Activated naive CD8-positive, alpha-beta T cell (primary cell): ENCODE data around the gene CLMN.
A peak's percentile ranks its signal among the peaks of the same experiment; 100 is the strongest.

ENCODE experiments used
- H3K27ac Mint-ChIP-seq: one replicate; pipeline ENCODE4 v1.8.0; 2021; ENCODE audit warnings: mixed read lengths
- H3K27me3 Mint-ChIP-seq: one replicate; pipeline ENCODE4 v1.8.0; 2021; ENCODE audit warnings: mixed read lengths
- H3K36me3 Mint-ChIP-seq: one replicate; pipeline ENCODE4 v1.8.0; 2021; ENCODE audit warnings: mixed read lengths
- H3K4me1 Mint-ChIP-seq: one replicate; pipeline ENCODE4 v1.8.0; 2021; ENCODE audit warnings: low read depth, mixed read lengths
- H3K4me3 Mint-ChIP-seq: one replicate; pipeline ENCODE4 v1.8.0; 2021; ENCODE audit warnings: mild to moderate bottlenecking, mixed read lengths
- H3K9me3 Mint-ChIP-seq: one replicate; pipeline ENCODE4 v1.8.0; 2021; ENCODE audit warnings: low read depth, mixed read lengths

The CLMN gene

GRCh38 chr14:95264271-95264973 lies 55.3 kb downstream of the CLMN start:
- Mint-ChIP-seq H3K27ac (peak overlapping the region; percentile 74), H3K4me1 (peaks cover 42% of the 10 kb centered on the region), H3K36me3 (no peaks in the 10 kb centered on the region), H3K4me3 (no peak overlapping the region), H3K9me3 (no peaks in the 10 kb centered on the region), H3K27me3 (no peaks in the 10 kb centered on the region)

DNA sequence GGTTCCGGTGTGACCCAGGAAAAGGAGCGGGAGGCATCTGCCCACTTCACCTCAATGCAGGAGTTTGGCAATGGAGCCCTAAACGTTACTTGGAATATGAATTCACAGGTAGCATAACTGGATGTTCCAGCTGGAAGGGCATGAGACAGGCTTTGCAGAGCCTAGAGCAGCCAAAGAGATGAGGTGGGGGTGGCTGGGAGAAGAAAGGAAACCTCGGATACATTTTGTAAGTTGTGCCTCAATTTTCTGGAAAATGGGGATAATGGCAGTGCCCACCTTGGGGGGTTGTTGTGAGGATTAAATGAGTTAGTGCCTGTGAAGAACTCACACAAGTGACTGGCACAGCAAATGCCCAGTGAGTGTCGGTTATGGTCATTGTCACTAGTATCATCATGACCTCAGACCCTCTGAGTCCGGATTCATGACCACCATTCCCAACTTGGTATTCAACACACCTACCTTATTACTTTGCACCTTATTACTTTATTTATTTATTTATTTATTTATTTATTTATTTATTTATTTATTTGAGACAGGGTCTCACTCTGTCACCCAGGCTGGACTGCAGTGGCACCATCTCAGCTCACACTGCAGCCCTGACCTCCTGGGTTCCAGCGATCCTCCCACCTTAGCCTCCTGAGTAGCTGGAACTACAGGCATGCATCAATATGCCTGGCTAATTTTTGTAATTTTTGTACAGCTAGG lies 56.0 kb downstream of the CLMN start:
- Mint-ChIP-seq H3K36me3 (no peaks in the 10 kb centered on the region), H3K9me3 (no peaks in the 10 kb centered on the region)

DNA sequence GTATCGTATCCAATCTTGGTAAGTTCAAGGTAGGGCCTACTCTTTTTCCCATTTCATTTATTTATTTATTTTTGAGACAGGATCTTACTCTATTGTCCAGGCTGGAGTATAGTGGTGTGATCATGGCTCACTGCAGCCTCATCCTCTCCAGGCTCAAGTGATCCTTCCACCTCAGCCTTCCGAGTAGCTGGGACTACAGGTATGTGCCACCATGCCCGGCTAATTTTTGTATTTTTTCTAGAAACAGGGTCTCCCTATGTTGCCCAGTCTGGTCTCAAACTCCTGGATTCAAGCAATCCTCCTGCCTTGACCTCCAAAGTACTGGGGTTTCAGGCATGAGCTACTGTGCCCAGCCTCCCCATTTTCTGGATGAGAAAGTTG lies 57.2 kb downstream of the CLMN start:
- no peak overlapping the region for H3K27ac Mint-ChIP-seq
- H3K9me3 Mint-ChIP-seq: no peaks in the 10 kb centered on the region
- H3K4me3 Mint-ChIP-seq: no peak overlapping the region
- peaks cover 33% of the 10 kb centered on the region for H3K4me1 Mint-ChIP-seq
- H3K36me3 Mint-ChIP-seq: no peaks in the 10 kb centered on the region
- no peaks in the 10 kb centered on the region for H3K27me3 Mint-ChIP-seq

More for the DNA sequence above, 56.0 kb downstream of the CLMN start:
- H3K4me1 Mint-ChIP-seq: peaks cover 42% of the 10 kb centered on the region
- H3K4me3 Mint-ChIP-seq: no peak overlapping the region
- H3K27ac Mint-ChIP-seq: no peak overlapping the region
- H3K27me3 Mint-ChIP-seq: no peaks in the 10 kb centered on the region

GRCh38 chr14:95261616-95262510 lies 57.8 kb downstream of the CLMN start:
- Mint-ChIP-seq H3K9me3 (no peaks in the 10 kb centered on the region), H3K36me3 (no peaks in the 10 kb centered on the region), H3K4me3 (no peak overlapping the region), H3K27ac (peak overlapping the region; percentile 23), H3K27me3 (no peaks in the 10 kb centered on the region), H3K4me1 (peaks cover 27% of the 10 kb centered on the region)

- H3K27me3 Mint-ChIP-seq: no peaks in the 10 kb centered on the region
- no peaks in the 10 kb centered on the region for H3K36me3 Mint-ChIP-seq
- H3K4me1 Mint-ChIP-seq: peaks cover 17% of the 10 kb centered on the region
- H3K27ac Mint-ChIP-seq: peak overlapping the region; percentile 89
- no peak overlapping the region for H3K4me3 Mint-ChIP-seq
- no peaks in the 10 kb centered on the region for H3K9me3 Mint-ChIP-seq
Measured at GRCh38 chr14:95260537-95261361, 59.0 kb downstream of the CLMN start.

- Mint-ChIP-seq H3K27me3 (no peaks in the 10 kb centered on the region), H3K9me3 (no peaks in the 10 kb centered on the region), H3K36me3 (no peaks in the 10 kb centered on the region), H3K4me3 (no peak overlapping the region), H3K4me1 (peaks cover 8% of the 10 kb centered on the region), H3K27ac (no peak overlapping the region)
Measured at GRCh38 chr14:95258754-95259593, 60.7 kb downstream of the CLMN start.

- no peaks in the 10 kb centered on the region for H3K27me3 Mint-ChIP-seq
- no peaks in the 10 kb centered on the region for H3K9me3 Mint-ChIP-seq
- H3K36me3 Mint-ChIP-seq: no peaks in the 10 kb centered on the region
- H3K4me3 Mint-ChIP-seq: no peak overlapping the region
- peaks cover 8% of the 10 kb centered on the region for H3K4me1 Mint-ChIP-seq
- H3K27ac Mint-ChIP-seq: no peak overlapping the region
Measured at GRCh38 chr14:95258156-95258555, 61.6 kb downstream of the CLMN start.

- no peak overlapping the region for H3K4me3 Mint-ChIP-seq
- no peaks in the 10 kb centered on the region for H3K36me3 Mint-ChIP-seq
- H3K9me3 Mint-ChIP-seq: no peaks in the 10 kb centered on the region
- peaks cover 8% of the 10 kb centered on the region for H3K4me1 Mint-ChIP-seq
- H3K27me3 Mint-ChIP-seq: no peaks in the 10 kb centered on the region
- no peak overlapping the region for H3K27ac Mint-ChIP-seq
Measured at GRCh38 chr14:95257521-95257920, 62.2 kb downstream of the CLMN start.

GRCh38 chr14:95256776-95257060 lies 63.0 kb downstream of the CLMN start:
- Mint-ChIP-seq H3K27me3 (no peaks in the 10 kb centered on the region), H3K4me3 (no peak overlapping the region), H3K36me3 (no peaks in the 10 kb centered on the region), H3K4me1 (peaks cover 8% of the 10 kb centered on the region), H3K27ac (no peak overlapping the region), H3K9me3 (no peaks in the 10 kb centered on the region)

GRCh38 chr14:95256002-95256775 lies 63.5 kb downstream of the CLMN start:
- H3K36me3 Mint-ChIP-seq: no peaks in the 10 kb centered on the region
- peaks cover 8% of the 10 kb centered on the region for H3K4me1 Mint-ChIP-seq
- H3K27me3 Mint-ChIP-seq: no peaks in the 10 kb centered on the region
- H3K27ac Mint-ChIP-seq: no peak overlapping the region
- H3K4me3 Mint-ChIP-seq: no peak overlapping the region
- no peaks in the 10 kb centered on the region for H3K9me3 Mint-ChIP-seq

DNA sequence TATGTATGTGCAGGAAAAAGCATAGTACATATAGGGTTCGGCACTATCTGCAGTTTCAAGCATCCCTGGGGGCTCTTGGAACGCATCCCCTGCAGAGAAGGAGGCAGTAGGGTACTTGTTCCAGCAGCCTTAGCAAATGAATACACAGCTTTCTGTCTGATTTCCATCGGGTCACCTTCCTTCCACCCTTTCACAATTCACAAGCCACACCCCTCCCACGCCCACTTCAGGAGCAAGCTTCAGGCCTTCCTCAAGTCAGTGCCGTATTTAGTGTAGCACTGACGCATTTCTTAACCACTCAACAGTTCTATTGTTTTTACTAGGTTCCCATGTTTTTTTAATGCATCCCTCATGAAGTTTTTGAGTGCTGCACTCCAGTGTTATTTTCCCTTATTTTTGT lies 64.2 kb downstream of the CLMN start:
- Mint-ChIP-seq H3K27ac (no peak overlapping the region), H3K4me3 (no peak overlapping the region), H3K36me3 (no peaks in the 10 kb centered on the region), H3K27me3 (no peaks in the 10 kb centered on the region), H3K4me1 (peaks cover 1% of the 10 kb centered on the region), H3K9me3 (no peaks in the 10 kb centered on the region)

- H3K27me3 Mint-ChIP-seq: no peaks in the 10 kb centered on the region
- H3K4me1 Mint-ChIP-seq: no peaks in the 10 kb centered on the region
- H3K36me3 Mint-ChIP-seq: no peaks in the 10 kb centered on the region
- H3K27ac Mint-ChIP-seq: no peak overlapping the region
- H3K9me3 Mint-ChIP-seq: no peaks in the 10 kb centered on the region
- no peak overlapping the region for H3K4me3 Mint-ChIP-seq
Measured at GRCh38 chr14:95255013-95255412, 64.7 kb downstream of the CLMN start.

- Mint-ChIP-seq H3K4me3 (no peak overlapping the region), H3K36me3 (no peaks in the 10 kb centered on the region), H3K9me3 (no peaks in the 10 kb centered on the region), H3K27ac (no peak overlapping the region), H3K4me1 (no peaks in the 10 kb centered on the region), H3K27me3 (no peaks in the 10 kb centered on the region)
Measured at GRCh38 chr14:95254288-95254687, 65.4 kb downstream of the CLMN start.
